ENCODE results near the gene APCDD1L.

DNA sequence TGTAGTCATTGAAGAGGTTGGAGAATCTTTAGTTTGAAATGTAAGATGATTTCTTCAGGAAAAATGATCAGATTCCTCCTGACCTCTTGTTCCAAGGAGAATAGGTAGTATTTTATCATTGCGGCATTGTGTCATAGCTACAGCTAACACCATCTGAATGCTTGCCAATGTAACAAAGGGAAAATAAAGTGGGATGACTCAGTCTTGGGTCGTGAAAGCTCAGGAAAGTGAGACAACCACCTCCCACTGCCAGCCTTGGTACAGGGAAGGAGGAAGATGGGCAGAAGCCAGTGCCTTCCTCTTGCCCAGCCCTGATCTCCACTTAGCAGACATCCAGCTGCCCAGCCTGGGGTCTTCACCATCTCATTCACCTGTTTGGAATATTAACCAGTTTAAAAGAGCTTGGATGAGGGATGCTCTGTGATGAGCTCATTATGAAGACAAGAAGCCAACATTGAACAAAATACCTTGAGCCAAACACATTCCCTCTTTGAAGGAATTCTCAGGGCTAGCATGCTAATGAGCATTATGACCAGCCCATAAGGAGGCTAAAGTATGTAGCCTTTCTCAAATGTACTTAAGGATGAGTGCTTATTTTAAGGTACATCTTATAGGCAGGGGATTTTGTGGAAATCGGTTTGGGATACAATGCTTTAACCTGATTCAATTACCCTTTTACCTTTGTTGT, 40.0 kb upstream of the APCDD1L start:
- TF ChIP-seq, protein P1, sequence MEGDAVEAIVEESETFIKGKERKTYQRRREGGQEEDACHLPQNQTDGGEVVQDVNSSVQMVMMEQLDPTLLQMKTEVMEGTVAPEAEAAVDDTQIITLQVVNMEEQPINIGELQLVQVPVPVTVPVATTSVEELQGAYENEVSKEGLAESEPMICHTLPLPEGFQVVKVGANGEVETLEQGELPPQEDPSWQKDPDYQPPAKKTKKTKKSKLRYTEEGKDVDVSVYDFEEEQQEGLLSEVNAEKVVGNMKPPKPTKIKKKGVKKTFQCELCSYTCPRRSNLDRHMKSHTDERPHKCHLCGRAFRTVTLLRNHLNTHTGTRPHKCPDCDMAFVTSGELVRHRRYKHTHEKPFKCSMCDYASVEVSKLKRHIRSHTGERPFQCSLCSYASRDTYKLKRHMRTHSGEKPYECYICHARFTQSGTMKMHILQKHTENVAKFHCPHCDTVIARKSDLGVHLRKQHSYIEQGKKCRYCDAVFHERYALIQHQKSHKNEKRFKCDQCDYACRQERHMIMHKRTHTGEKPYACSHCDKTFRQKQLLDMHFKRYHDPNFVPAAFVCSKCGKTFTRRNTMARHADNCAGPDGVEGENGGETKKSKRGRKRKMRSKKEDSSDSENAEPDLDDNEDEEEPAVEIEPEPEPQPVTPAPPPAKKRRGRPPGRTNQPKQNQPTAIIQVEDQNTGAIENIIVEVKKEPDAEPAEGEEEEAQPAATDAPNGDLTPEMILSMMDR (IDR thresholded peaks at IDR 0.05; ENCODE audit: low read depth, low read length, missing input control), result no peak
- no peak for TF ChIP-seq RAD21 (IDR thresholded peaks at IDR 0.05)
- no peak for TF ChIP-seq GABPA (IDR thresholded peaks at IDR 0.05 in 1 of 2, conservative IDR thresholded peaks at IDR 0.05 in 1 of 2)
- TF ChIP-seq, protein P2, sequence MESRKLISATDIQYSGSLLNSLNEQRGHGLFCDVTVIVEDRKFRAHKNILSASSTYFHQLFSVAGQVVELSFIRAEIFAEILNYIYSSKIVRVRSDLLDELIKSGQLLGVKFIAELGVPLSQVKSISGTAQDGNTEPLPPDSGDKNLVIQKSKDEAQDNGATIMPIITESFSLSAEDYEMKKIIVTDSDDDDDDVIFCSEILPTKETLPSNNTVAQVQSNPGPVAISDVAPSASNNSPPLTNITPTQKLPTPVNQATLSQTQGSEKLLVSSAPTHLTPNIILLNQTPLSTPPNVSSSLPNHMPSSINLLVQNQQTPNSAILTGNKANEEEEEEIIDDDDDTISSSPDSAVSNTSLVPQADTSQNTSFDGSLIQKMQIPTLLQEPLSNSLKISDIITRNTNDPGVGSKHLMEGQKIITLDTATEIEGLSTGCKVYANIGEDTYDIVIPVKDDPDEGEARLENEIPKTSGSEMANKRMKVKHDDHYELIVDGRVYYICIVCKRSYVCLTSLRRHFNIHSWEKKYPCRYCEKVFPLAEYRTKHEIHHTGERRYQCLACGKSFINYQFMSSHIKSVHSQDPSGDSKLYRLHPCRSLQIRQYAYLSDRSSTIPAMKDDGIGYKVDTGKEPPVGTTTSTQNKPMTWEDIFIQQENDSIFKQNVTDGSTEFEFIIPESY (IDR thresholded peaks at IDR 0.05), result no peak
- TF ChIP-seq, protein P3, sequence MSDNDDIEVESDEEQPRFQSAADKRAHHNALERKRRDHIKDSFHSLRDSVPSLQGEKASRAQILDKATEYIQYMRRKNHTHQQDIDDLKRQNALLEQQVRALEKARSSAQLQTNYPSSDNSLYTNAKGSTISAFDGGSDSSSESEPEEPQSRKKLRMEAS (IDR thresholded peaks at IDR 0.05), result no peak
- TF ChIP-seq, protein P4, sequence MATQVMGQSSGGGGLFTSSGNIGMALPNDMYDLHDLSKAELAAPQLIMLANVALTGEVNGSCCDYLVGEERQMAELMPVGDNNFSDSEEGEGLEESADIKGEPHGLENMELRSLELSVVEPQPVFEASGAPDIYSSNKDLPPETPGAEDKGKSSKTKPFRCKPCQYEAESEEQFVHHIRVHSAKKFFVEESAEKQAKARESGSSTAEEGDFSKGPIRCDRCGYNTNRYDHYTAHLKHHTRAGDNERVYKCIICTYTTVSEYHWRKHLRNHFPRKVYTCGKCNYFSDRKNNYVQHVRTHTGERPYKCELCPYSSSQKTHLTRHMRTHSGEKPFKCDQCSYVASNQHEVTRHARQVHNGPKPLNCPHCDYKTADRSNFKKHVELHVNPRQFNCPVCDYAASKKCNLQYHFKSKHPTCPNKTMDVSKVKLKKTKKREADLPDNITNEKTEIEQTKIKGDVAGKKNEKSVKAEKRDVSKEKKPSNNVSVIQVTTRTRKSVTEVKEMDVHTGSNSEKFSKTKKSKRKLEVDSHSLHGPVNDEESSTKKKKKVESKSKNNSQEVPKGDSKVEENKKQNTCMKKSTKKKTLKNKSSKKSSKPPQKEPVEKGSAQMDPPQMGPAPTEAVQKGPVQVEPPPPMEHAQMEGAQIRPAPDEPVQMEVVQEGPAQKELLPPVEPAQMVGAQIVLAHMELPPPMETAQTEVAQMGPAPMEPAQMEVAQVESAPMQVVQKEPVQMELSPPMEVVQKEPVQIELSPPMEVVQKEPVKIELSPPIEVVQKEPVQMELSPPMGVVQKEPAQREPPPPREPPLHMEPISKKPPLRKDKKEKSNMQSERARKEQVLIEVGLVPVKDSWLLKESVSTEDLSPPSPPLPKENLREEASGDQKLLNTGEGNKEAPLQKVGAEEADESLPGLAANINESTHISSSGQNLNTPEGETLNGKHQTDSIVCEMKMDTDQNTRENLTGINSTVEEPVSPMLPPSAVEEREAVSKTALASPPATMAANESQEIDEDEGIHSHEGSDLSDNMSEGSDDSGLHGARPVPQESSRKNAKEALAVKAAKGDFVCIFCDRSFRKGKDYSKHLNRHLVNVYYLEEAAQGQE (IDR thresholded peaks at IDR 0.05), result no peak
- no peak for TF ChIP-seq RXRA (IDR thresholded peaks at IDR 0.05)
- no peak for TF ChIP-seq YY1 (IDR thresholded peaks at IDR 0.05)
- TF ChIP-seq, protein P5, sequence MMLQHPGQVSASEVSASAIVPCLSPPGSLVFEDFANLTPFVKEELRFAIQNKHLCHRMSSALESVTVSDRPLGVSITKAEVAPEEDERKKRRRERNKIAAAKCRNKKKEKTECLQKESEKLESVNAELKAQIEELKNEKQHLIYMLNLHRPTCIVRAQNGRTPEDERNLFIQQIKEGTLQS (IDR thresholded peaks at IDR 0.05), result no peak
- TF ChIP-seq FOXA2 (IDR thresholded peaks at IDR 0.05), result no peak
- TF ChIP-seq EGR1 (IDR thresholded peaks at IDR 0.05; ENCODE audit: low read depth in 2 of 2), result no peak
- TF ChIP-seq JUND (IDR thresholded peaks at IDR 0.05), result no peak
